Activated CD8-positive, alpha-beta memory T cell treated with anti-CD3 and anti-CD28 coated beads, Interleukin-2, amount 50 U/mL, for 24 hours (primary cell): Measurements from ENCODE around the gene ANO5.

Experiments
- DNase-seq: peaks from one replicate; pipeline ENCODE4 v3.0.0-alpha.2; 2020; ENCODE audit errors: extremely low read depth

Gene ANO5

GRCh38 chr11:22331771-22332170 lies 138.9 kb downstream of the ANO5 start:
- no peak for DNase-seq
